Testis (tissue), 3 donors: ENCODE data around the gene TTC28. TPM values are rescaled to one million over a fixed set of nuclear protein-coding genes. Genes with fewer than 3 reads are reported as not detected.

Experiments used
- DNase-seq: peaks from one replicate; pipeline ENCODE4 v3.0.0-alpha.2; 2019
- H3K27ac ChIP-seq, 2 donors: fragments of 200-600 bp; sonication (generic); one replicate each; pipeline ENCODE4 v1.5.1; 2019
- H3K27me3 ChIP-seq: fragments of 200-600 bp; sonication (generic); one replicate; pipeline ENCODE4 v1.5.1; 2019
- H3K36me3 ChIP-seq: fragments of 200-600 bp; sonication (generic); one replicate; pipeline ENCODE4 v1.5.1; 2017; ENCODE audit warnings: low read depth; ENCODE audit errors: missing control alignments
- H3K4me1 ChIP-seq: fragments of 200-600 bp; sonication (generic); one replicate; pipeline ENCODE4 v1.5.1; 2019
- H3K4me3 ChIP-seq, 2 donors: fragments of 200-600 bp; sonication (generic); one replicate each; pipeline ENCODE4 v1.5.1; 2017 to 2019
- H3K9me3 ChIP-seq: fragments of 200-600 bp; sonication (generic); one replicate; pipeline ENCODE4 v1.5.1; 2017
- POLR2A ChIP-seq: fragments of 450-650 bp; IDR thresholded peaks from one replicate; pipeline ENCODE4 v1.6.1; 2017; ENCODE audit warnings: antibody characterized with exemption, mild to moderate bottlenecking, moderate library complexity
- WGBS, 2 donors: methylation state at CpG; one replicate each; pipeline ENCODE4 v1.1.5; 2018; 5-methylcytosine and 5-hydroxymethylcytosine counted together
- intact Hi-C: fragments of 100-400 bp; cut with DNase I; formaldehyde crosslinking; loops from one replicate; pipeline ENCODE4 v1.15.1; 2023; ENCODE audit warnings: low total_unique reads
- polyA plus RNA-seq: library from polyadenylated mRNA; stranded (reverse); fragments of 350-450 nt; fragmentation: Illumina TruSeq; extraction: RNeasy Lipid Tissue Mini Kit (QIAGEN cat#74804); gene quantifications from one replicate; pipeline ENCODE4 v1.2.3, GENCODE V29; 2014; ENCODE audit warnings: low read depth, low replicate concordance; ENCODE audit not compliant: insufficient read depth
- total RNA-seq, 2 donors: library from RNA; depleted of rRNA; stranded (reverse); fragments of >200 nt; gene quantifications; one replicate each; pipeline ENCODE4 v1.2.3, GENCODE V29; 2016
- TF ChIP-seq, protein P1 (sequence below), 3 experiments: fragments of 450-650 bp in 2 of 3; fragments of 200-600 bp in 1 of 3; sonication (generic) in 1 of 3; IDR thresholded peaks; one replicate each; pipeline ENCODE4 v1.5.1; 2016 to 2019; ENCODE audit warnings: antibody characterized with exemption in 3 of 3, mild to moderate bottlenecking in 2 of 3, moderate library complexity in 1 of 3

Gene TTC28
- total and polyA plus RNA-seq, 3 donors from 2014 or later: 29.4 to 121 (median 75.5) TPM

DNA sequence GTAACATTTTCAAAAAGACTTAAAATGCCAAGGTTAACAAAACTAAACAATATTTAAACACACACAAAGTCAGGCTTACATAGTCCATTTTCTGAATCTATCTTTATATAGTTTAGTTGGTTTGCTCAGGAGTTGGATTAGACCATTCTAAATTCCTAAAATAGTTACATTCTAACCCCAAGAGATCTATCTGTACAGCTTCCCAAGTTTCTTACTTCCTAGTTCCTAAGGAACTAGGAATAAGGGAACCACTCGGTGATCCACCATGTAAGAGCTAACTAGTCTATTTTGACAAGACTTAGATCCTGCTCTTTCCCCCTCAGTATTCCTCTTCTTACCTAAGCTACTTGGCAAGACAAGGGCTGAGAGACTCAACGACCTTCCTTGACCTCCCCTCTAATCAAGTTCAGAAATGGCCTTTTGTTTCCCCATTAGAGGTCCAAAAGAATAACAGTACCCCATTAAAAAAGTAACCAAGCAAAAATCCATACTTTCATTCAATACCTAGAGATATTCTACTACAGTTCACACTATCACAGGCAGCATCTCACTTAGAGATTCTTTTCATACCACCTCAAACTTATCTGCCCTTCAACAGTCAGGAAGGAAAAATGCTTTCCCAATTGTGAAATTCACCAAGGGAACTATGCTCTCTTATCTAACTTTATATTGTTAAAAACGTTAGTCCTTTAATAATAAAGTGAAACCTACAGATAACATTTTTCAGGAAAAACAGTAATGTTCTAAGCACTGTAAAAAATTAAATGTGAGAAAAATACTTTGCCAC lies 253.1 kb downstream of the TTC28 start:
- Histone ChIP-seq H3K9me3 (no peaks in the 10 kb centered on the region), H3K4me1 (peaks cover 7% of the 10 kb centered on the region), H3K27me3 (no peaks in the 10 kb centered on the region), H3K36me3 (no peaks in the 10 kb centered on the region), H3K4me3 (no peak overlapping the region), H3K27ac (peak overlapping the region in 1 of 2 donors; percentile 19)
- DNase-seq: no peak
- TF ChIP-seq POLR2A: no peak
- TF ChIP-seq, protein P1, sequence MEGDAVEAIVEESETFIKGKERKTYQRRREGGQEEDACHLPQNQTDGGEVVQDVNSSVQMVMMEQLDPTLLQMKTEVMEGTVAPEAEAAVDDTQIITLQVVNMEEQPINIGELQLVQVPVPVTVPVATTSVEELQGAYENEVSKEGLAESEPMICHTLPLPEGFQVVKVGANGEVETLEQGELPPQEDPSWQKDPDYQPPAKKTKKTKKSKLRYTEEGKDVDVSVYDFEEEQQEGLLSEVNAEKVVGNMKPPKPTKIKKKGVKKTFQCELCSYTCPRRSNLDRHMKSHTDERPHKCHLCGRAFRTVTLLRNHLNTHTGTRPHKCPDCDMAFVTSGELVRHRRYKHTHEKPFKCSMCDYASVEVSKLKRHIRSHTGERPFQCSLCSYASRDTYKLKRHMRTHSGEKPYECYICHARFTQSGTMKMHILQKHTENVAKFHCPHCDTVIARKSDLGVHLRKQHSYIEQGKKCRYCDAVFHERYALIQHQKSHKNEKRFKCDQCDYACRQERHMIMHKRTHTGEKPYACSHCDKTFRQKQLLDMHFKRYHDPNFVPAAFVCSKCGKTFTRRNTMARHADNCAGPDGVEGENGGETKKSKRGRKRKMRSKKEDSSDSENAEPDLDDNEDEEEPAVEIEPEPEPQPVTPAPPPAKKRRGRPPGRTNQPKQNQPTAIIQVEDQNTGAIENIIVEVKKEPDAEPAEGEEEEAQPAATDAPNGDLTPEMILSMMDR (IDR thresholded peaks at IDR 0.05): no peak
- intact Hi-C loops: no loop called here
- 23 to 29% methylated on average over 3 of the region's 3 CpGs for WGBS, 2 donors

DNA sequence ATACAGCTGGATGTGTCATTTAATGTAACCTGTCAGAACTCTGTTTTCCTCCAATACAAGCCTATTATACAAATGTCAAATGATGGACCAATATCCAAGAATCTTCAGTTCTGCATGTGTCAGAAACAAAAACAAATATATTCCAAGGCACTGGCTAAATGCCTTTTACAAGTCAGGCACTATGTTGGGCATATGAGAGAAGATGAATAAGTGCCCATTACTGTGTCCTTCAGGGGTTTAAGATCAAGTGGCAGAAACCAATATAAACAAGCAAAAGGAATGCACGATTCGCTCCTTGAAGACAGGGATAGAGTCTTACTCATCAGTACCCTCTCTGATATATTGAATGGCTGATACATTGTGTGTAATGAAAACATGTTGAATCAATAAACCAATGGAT lies 254.4 kb downstream of the TTC28 start:
- no peak for DNase-seq
- Histone ChIP-seq H3K36me3 (no peaks in the 10 kb centered on the region), H3K27ac (no peak overlapping the region), H3K4me3 (no peak overlapping the region), H3K4me1 (peaks cover 7% of the 10 kb centered on the region), H3K9me3 (no peaks in the 10 kb centered on the region), H3K27me3 (no peaks in the 10 kb centered on the region)
- WGBS, 2 donors: 96 to 98% methylated on average over 2 of the region's 2 CpGs
- TF ChIP-seq, protein P1 (IDR thresholded peaks at IDR 0.05): no peak
- no peak for TF ChIP-seq POLR2A
- intact Hi-C loops: no loop called here

DNA sequence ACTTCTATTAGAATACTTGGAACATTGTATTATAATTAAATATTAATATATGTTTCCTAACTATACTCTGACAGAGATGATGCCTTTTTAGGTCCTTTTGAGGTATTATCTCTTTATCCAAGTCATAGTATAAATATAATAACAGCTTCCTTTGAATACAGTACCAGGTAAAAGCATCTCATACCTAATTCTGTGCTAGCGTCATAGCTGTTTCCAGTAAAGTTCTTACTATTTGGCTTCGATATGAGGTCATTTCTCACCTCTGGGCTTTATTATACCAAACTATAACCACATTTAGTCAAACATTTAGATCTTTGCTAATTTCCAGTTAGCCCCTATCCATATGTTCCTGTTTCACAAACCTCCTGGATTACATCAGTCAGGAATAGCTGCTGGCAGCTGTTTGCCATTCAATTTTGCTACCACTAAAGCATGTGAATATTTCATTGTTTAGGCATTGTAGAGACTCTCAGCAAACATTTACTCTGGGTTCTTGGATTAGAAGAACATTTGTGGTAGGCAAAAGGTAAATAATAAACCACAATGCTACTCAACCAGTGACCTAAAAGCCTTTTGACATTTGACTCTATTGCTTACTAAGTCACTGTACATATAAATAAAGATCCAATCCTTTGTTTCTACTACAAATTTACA lies 255.1 kb downstream of the TTC28 start:
- no peak overlapping the region for H3K4me3 ChIP-seq
- no peak for DNase-seq
- no peak for TF ChIP-seq POLR2A
- TF ChIP-seq, protein P1 (IDR thresholded peaks at IDR 0.05): no peak
- no peak overlapping the region for H3K27ac ChIP-seq
- peaks cover 7% of the 10 kb centered on the region for H3K4me1 ChIP-seq
- no peaks in the 10 kb centered on the region for H3K9me3 ChIP-seq
- intact Hi-C loops: no loop called here
- no peaks in the 10 kb centered on the region for H3K36me3 ChIP-seq
- WGBS, 2 donors: 96 to 97% methylated on average over 2 of the region's 2 CpGs
- no peaks in the 10 kb centered on the region for H3K27me3 ChIP-seq

DNA sequence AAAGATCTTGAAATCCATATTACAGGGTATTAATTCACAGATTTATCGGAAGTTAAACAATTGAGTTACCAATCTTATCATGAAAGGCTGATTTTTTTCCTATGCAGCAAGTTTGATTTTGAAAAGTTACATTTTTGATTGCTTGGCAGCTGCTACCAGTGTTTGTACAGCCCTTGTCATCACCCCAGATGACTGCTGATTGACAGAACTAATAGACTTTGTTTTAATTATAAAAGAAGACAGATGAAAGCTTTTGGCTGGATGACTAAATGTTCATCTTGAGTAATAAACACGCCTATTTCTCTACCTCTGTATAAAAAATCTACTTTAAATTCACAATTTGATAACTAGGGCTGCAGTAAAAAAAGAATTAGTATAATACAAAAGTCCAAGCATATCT lies 259.7 kb downstream of the TTC28 start:
- H3K4me3 ChIP-seq: no peak overlapping the region
- no peaks in the 10 kb centered on the region for H3K36me3 ChIP-seq
- whole genome bisulfite sequencing, 2 donors: 74 to 84% methylated on average over 2 of the region's 2 CpGs
- H3K4me1 ChIP-seq: no peaks in the 10 kb centered on the region
- no peaks in the 10 kb centered on the region for H3K9me3 ChIP-seq
- intact Hi-C loops: no loop called here
- no peak for TF ChIP-seq POLR2A
- TF ChIP-seq, protein P1 (IDR thresholded peaks at IDR 0.05): no peak
- H3K27ac ChIP-seq: no peak overlapping the region
- no peaks in the 10 kb centered on the region for H3K27me3 ChIP-seq
- DNase-seq: no peak
